CD4-positive, alpha-beta T cell (primary cell): ENCODE results near the gene ANXA8L1. TPM values are rescaled to one million over a fixed set of nuclear protein-coding genes. Genes with fewer than 3 reads are reported as not detected.
"Not testable (repeated sequence)": the region's sequence is repeated elsewhere in the genome, so short reads cannot be mapped to it uniquely, and the experiment has no call there.

Experiments
- ATAC-seq: fragments of 200-7000 bp; cut with Tn5 transposase; one replicate; pipeline ENCODE4 v1.10.0; 2022; ENCODE audit warnings: mild to moderate bottlenecking; ENCODE audit not compliant: poor library complexity
- CTCF ChIA-PET: fragments of 350-600 bp; sonication (Branson Sonifier 250); formaldehyde crosslinking; loops from one replicate; lab custom pipeline; 2021; ENCODE audit warnings: antibody characterized with exemption, inconsistent platforms; lab: Charles Lee
- POLR2A ChIA-PET: fragments of 350-600 bp; sonication (Branson Sonifier 250); formaldehyde crosslinking; loops from one replicate; lab custom pipeline; 2021; ENCODE audit warnings: antibody characterized with exemption, inconsistent platforms; lab: Charles Lee
- DNase-seq, 14 experiments: peaks; one replicate each; pipeline ENCODE4 v3.0.0-alpha.2; 2013 to 2020; ENCODE audit warnings: mixed read lengths in 2 of 14
- H3K27ac ChIP-seq, 2 donors: one replicate each; pipeline versions ENCODE4 v1.5.1 to v1.7.0; 2013; ENCODE audit warnings: low read length in 2 of 2, low read depth in 1 of 2, mild to moderate bottlenecking in 1 of 2
- H3K27me3 ChIP-seq, 2 experiments: 1 replicate in 1 of 2; 2 replicates in 1 of 2; pipeline versions ENCODE4 v1.6.1 to v1.7.0; 2013; ENCODE audit warnings: low read length in 2 of 2, control low read depth in 1 of 2, mild to moderate bottlenecking in 1 of 2, moderate library complexity in 1 of 2; ENCODE audit not compliant: insufficient read depth in 2 of 2, control insufficient read depth in 1 of 2
- H3K36me3 ChIP-seq: one replicate; pipeline ENCODE4 v1.6.1; 2013; ENCODE audit warnings: low read length, control low read depth; ENCODE audit not compliant: insufficient read depth
- H3K4me1 ChIP-seq: one replicate; pipeline ENCODE4 v1.6.1; 2013; ENCODE audit warnings: low read length, control low read depth; ENCODE audit not compliant: insufficient read depth
- H3K4me3 ChIP-seq: one replicate; pipeline ENCODE4 v1.5.1; 2013; ENCODE audit warnings: mild to moderate bottlenecking, low read length, moderate library complexity
- H3K9me3 ChIP-seq, 2 experiments: 1 replicate in 1 of 2; 2 replicates in 1 of 2; pipeline versions ENCODE4 v1.6.1 to v1.7.0; 2013; ENCODE audit warnings: low read length in 2 of 2, mild to moderate bottlenecking in 2 of 2, control low read depth in 1 of 2, moderate library complexity in 1 of 2; ENCODE audit not compliant: control insufficient read depth in 1 of 2, insufficient read depth in 1 of 2
- H3K27ac Mint-ChIP-seq: one replicate; pipeline ENCODE4 v1.8.0; 2020; ENCODE audit warnings: mixed read lengths
- H3K27me3 Mint-ChIP-seq: one replicate; pipeline ENCODE4 v1.8.0; 2021; ENCODE audit warnings: mixed read lengths
- H3K36me3 Mint-ChIP-seq: one replicate; pipeline ENCODE4 v1.8.0; 2021; ENCODE audit warnings: low read depth, mixed read lengths
- H3K4me1 Mint-ChIP-seq: one replicate; pipeline ENCODE4 v1.8.0; 2021; ENCODE audit warnings: low read depth, mixed read lengths
- H3K4me3 Mint-ChIP-seq: one replicate; pipeline ENCODE4 v1.8.0; 2020; ENCODE audit warnings: mild to moderate bottlenecking, mixed read lengths
- H3K9me3 Mint-ChIP-seq: one replicate; pipeline ENCODE4 v1.8.0; 2020; ENCODE audit warnings: mixed read lengths
- intact Hi-C, 2 experiments: fragments of 100-400 bp; cut with DNase I in 1 of 2; cut with micrococcal nuclease in 1 of 2; formaldehyde crosslinking; loops; one replicate each; pipeline versions ENCODE4 v1.15.1 to v1.9.0; 2023 to 2025; cut with DNase I, micrococcal nuclease
- total RNA-seq, 174 experiments: library from RNA in 2 of 174; stranded (reverse) in 2 of 174; gene quantifications; one replicate each; pipeline ENCODE4 v1.2.3 and lab custom pipeline; 2021 to 2026

Gene ANXA8L1
- total RNA-seq, 2 experiments from 2014 or later = not detected

DNA sequence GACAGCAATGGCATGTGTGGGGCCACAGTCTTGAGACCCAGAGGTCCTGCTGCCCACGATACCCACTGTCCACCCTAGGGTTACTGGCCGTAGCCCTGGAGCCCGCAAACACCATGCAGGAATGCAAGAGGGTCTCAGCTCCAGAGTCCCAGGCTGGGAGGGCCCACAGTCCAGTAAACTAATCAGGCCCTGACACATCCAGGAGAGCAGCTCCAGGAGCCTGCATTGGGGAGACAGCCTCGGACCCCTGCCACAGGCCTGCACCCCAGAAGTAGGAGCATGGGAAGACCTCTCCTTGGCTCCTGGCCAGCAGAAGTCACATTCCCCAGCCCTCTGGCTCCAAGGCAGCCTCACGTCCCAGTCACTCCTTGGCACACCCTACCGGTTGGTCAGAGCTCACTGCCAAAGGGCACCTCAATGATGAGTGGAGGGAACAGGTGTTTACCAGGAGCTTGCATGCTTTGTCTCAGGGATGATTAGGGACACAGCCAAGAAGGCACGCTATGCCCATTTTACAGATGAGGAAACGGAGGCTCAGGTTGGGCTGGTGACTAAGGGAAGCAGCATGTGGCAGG lies 7.8 kb upstream of the ANXA8L1 start:
- H3K4me3 Mint-ChIP-seq = not testable (repeated sequence)

DNA sequence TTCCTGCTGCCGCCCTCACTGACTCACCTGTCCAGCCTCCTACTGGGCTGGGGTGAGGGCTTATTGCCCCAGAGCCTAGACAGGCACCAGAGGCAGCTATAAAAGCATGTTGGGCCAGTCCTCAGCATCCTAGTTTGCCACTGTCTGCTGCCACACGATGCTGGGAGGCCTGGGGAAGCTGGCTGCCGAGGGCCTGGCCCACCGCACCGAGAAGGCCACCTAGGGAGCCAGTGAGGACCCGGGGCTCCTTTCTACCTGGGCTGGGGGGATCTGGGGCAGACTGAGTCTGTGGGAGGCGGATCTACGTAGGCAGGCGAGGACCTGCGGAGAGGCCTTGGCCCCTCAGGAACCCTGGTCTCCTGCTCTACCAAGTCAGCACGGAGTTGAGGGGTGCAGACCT lies 6.6 kb upstream of the ANXA8L1 start:
- ATAC-seq, H3K4me1 Mint-ChIP-seq, H3K9me3 Mint-ChIP-seq, H3K36me3 Mint-ChIP-seq, H3K27me3 ChIP-seq, CTCF ChIA-PET, H3K4me1 ChIP-seq, H3K4me3 Mint-ChIP-seq, H3K4me3 ChIP-seq, H3K27me3 Mint-ChIP-seq, intact Hi-C loops, H3K9me3 ChIP-seq, H3K27ac Mint-ChIP-seq, POLR2A ChIA-PET, DNase-seq, H3K36me3 ChIP-seq, H3K27ac ChIP-seq: not testable (repeated sequence)

More for the DNA sequence above, 7.8 kb upstream of the ANXA8L1 start:
- POLR2A ChIA-PET, H3K36me3 ChIP-seq, H3K27me3 ChIP-seq, H3K27ac Mint-ChIP-seq, H3K27me3 Mint-ChIP-seq, ATAC-seq, H3K36me3 Mint-ChIP-seq, H3K4me1 ChIP-seq, CTCF ChIA-PET, DNase-seq, H3K9me3 ChIP-seq, intact Hi-C loops, H3K9me3 Mint-ChIP-seq, H3K4me1 Mint-ChIP-seq, H3K4me3 ChIP-seq, H3K27ac ChIP-seq: not testable (repeated sequence)

DNA sequence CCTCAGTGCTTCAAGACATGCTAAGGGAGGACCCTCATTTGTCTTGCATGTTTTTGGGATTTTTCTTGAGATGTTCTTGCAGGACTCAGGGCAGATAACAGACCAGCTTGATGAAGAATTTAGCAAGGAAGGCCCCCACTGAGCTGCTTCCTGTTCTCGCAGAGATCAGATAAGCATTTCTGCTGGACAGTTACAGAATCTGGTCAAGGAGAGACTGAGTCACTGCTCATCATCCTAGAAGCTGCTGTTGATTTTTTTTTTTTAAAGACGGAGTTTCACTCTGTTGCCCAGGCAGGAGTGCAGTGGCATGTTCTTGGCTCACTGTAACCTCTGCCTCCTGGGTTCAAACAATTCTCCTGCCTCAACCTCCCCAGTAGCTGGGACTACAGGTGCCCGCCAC lies 1.2 kb upstream of the ANXA8L1 start:
- intact Hi-C loops, H3K9me3 Mint-ChIP-seq, H3K9me3 ChIP-seq, H3K36me3 Mint-ChIP-seq, H3K36me3 ChIP-seq, H3K4me1 ChIP-seq, POLR2A ChIA-PET, DNase-seq, H3K27ac Mint-ChIP-seq, H3K27me3 ChIP-seq, H3K27me3 Mint-ChIP-seq, CTCF ChIA-PET, H3K4me1 Mint-ChIP-seq, H3K4me3 ChIP-seq, ATAC-seq, H3K27ac ChIP-seq, H3K4me3 Mint-ChIP-seq: not testable (repeated sequence)

DNA sequence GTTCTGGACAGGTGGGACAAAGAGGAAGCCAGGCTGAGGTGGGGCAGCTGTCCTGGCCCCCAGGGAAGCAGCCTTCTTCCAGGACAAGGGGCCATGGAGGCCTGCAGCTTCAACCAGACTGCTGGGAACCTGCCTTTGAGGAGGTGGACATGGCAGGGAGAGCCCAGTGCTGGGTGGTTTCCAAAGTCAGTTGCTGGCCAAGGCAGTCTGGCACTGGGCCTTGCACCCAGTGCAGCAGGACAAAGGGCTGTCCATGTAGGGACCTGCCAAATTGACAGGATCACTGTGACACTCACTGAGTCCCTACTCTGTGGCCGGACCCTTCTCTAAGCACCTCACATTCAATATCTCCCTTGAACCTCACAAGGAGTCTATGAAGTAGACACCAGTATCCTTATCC lies 1.4 kb downstream of the ANXA8L1 start:
- H3K9me3 ChIP-seq = not testable (repeated sequence)

DNA sequence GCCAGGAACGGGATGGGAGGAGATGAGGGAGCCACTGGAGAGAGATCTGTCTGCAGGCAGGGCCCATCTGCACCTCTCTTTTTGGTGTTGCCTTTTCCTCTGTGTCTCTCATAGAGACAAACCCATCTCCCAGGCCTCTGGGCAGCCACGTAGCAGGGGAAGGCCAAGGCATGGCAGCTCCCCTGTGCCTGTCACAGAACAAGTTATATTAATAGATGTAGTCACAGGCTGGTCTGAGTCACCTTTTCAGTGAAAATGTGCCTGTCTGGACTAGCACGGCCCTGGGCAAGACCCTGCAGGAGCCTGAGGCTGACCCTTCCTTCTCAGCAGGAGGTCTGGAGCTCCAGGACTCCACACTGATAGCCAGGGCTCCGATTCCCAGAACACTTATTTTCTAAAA lies 2.1 kb downstream of the ANXA8L1 start:
- H3K27ac Mint-ChIP-seq, H3K36me3 Mint-ChIP-seq, H3K4me1 ChIP-seq, CTCF ChIA-PET, H3K27me3 ChIP-seq, H3K9me3 ChIP-seq, ATAC-seq, DNase-seq, H3K36me3 ChIP-seq, H3K4me1 Mint-ChIP-seq, POLR2A ChIA-PET, H3K4me3 Mint-ChIP-seq, H3K27me3 Mint-ChIP-seq, H3K4me3 ChIP-seq, H3K9me3 Mint-ChIP-seq, H3K27ac ChIP-seq, intact Hi-C loops: not testable (repeated sequence)

More for the DNA sequence above, 1.4 kb downstream of the ANXA8L1 start:
- intact Hi-C loops, H3K27ac Mint-ChIP-seq, DNase-seq, H3K27me3 ChIP-seq, H3K27me3 Mint-ChIP-seq, H3K9me3 Mint-ChIP-seq, H3K36me3 Mint-ChIP-seq, ATAC-seq, POLR2A ChIA-PET, H3K36me3 ChIP-seq, CTCF ChIA-PET, H3K27ac ChIP-seq, H3K4me1 Mint-ChIP-seq, H3K4me3 Mint-ChIP-seq, H3K4me3 ChIP-seq, H3K4me1 ChIP-seq: not testable (repeated sequence)

DNA sequence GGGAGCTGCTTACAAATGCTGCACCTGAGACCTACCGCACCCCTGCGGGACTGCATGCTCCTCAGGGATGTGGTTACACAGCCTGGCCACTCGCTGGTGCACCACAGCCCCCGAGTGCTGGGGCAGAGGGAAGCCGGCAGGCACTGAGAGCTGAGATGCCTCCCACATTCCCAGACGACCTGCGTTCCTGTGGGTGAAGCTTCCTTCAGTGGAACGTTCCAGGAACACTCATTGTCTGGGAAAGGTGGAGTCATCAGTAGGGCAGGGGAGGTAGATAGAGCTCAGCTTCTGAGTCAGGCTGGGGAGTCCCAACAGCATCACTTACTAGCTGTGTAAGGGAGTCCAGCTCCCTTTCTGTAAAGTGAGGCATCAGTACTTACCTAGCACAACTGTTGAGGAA lies 2.5 kb downstream of the ANXA8L1 start:
- H3K9me3 Mint-ChIP-seq, H3K27me3 ChIP-seq, ATAC-seq, intact Hi-C loops, H3K4me3 Mint-ChIP-seq, H3K4me1 ChIP-seq, H3K27ac Mint-ChIP-seq, H3K27me3 Mint-ChIP-seq, H3K4me1 Mint-ChIP-seq, H3K36me3 ChIP-seq, CTCF ChIA-PET, H3K4me3 ChIP-seq, H3K36me3 Mint-ChIP-seq, POLR2A ChIA-PET, H3K27ac ChIP-seq, DNase-seq, H3K9me3 ChIP-seq: not testable (repeated sequence)

DNA sequence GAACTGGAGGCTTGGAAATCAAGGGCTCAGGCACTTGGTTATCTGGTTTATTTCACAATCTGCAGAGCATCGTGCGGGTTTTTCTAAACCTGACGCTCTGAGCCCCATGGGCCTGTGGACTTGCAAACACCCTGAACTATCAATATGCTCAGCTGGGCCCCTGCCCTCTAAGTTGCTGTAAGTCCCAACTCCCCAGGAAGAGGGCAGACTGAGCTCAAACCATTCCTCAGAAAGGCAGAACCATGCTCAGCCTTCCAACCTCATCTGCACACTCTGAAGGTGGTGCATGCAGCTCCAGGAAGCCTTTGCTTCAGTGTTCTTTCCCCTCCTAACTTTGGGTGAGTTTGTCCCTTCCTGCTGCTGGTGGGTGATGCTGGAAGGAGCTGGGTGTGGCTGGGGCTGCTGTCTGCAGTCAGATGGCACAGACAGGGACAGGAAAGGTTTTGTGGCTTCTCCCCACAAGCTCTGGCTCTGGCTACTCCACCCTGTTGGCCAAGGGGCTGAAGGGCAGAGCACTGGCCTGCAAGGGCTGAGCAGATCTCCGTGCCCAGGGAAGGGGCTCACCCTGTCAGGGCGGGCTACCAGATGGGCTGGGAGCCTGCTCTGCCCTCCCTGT lies 3.8 kb downstream of the ANXA8L1 start:
- POLR2A ChIA-PET, H3K9me3 ChIP-seq, H3K27me3 Mint-ChIP-seq, DNase-seq, H3K4me3 Mint-ChIP-seq, H3K36me3 Mint-ChIP-seq, H3K27ac Mint-ChIP-seq, H3K4me1 Mint-ChIP-seq, CTCF ChIA-PET, intact Hi-C loops, H3K4me3 ChIP-seq, ATAC-seq, H3K36me3 ChIP-seq, H3K9me3 Mint-ChIP-seq, H3K27ac ChIP-seq, H3K4me1 ChIP-seq, H3K27me3 ChIP-seq: not testable (repeated sequence)
